NCI-H2171 treated with DMSO at 0.1 percent for 48 hours (cell line): ENCODE data around the gene MBOAT1.
"Not testable (repeated sequence)": the region's sequence is repeated elsewhere in the genome, so short reads cannot be mapped to it uniquely, and the experiment has no call there.

Experiments
- DNase-seq: peaks from one replicate; lab custom pipeline; 2025; lab: John Stamatoyannopoulos, UW

The MBOAT1 gene

GRCh38 chr6:20169786-20170185 lies 42.5 kb downstream of the MBOAT1 start:
- no peak for DNase-seq

GRCh38 chr6:20169119-20169557 lies 43.1 kb downstream of the MBOAT1 start:
- no peak for DNase-seq

- no peak for DNase-seq
Observed at GRCh38 chr6:20168690-20169089, 43.6 kb downstream of the MBOAT1 start.

GRCh38 chr6:20167601-20168000 lies 44.7 kb downstream of the MBOAT1 start:
- DNase-seq: no peak

GRCh38 chr6:20166210-20166609 lies 46.1 kb downstream of the MBOAT1 start:
- DNase-seq: no peak

GRCh38 chr6:20162515-20162914 lies 49.8 kb downstream of the MBOAT1 start:
- no peak for DNase-seq

GRCh38 chr6:20160541-20161283 lies 51.6 kb downstream of the MBOAT1 start:
- no peak for DNase-seq

- DNase-seq: no peak
Observed at GRCh38 chr6:20159781-20160540, 52.3 kb downstream of the MBOAT1 start.

- no peak for DNase-seq
Observed at GRCh38 chr6:20159098-20159497, 53.2 kb downstream of the MBOAT1 start.

- DNase-seq: no peak
Observed at GRCh38 chr6:20158676-20159075, 53.6 kb downstream of the MBOAT1 start.

GRCh38 chr6:20156824-20157223 lies 55.4 kb downstream of the MBOAT1 start:
- DNase-seq: no peak

- no peak for DNase-seq
Observed at GRCh38 chr6:20154753-20155152, 57.5 kb downstream of the MBOAT1 start.

GRCh38 chr6:20153194-20153593 lies 59.1 kb downstream of the MBOAT1 start:
- DNase-seq: no peak

- no peak for DNase-seq
Observed at GRCh38 chr6:20148433-20148832, 63.8 kb downstream of the MBOAT1 start.

- DNase-seq: no peak
Observed at GRCh38 chr6:20147469-20147868, 64.8 kb downstream of the MBOAT1 start.

- DNase-seq: not testable (repeated sequence)
Observed at GRCh38 chr6:20146831-20147230, 65.4 kb downstream of the MBOAT1 start.

GRCh38 chr6:20146291-20146690 lies 66.0 kb downstream of the MBOAT1 start:
- no peak for DNase-seq

GRCh38 chr6:20142866-20143265 lies 69.4 kb downstream of the MBOAT1 start:
- DNase-seq: no peak

GRCh38 chr6:20141931-20142330 lies 70.3 kb downstream of the MBOAT1 start:
- no peak for DNase-seq

- DNase-seq: not testable (repeated sequence)
Observed at GRCh38 chr6:20139127-20139963, 72.9 kb downstream of the MBOAT1 start.

- DNase-seq: no peak
Observed at GRCh38 chr6:20137837-20138236, 74.4 kb downstream of the MBOAT1 start.

- no peak for DNase-seq
Observed at GRCh38 chr6:20137240-20137639, 75.0 kb downstream of the MBOAT1 start.
